ENCODE measurements around the gene LYAR.

DNA sequence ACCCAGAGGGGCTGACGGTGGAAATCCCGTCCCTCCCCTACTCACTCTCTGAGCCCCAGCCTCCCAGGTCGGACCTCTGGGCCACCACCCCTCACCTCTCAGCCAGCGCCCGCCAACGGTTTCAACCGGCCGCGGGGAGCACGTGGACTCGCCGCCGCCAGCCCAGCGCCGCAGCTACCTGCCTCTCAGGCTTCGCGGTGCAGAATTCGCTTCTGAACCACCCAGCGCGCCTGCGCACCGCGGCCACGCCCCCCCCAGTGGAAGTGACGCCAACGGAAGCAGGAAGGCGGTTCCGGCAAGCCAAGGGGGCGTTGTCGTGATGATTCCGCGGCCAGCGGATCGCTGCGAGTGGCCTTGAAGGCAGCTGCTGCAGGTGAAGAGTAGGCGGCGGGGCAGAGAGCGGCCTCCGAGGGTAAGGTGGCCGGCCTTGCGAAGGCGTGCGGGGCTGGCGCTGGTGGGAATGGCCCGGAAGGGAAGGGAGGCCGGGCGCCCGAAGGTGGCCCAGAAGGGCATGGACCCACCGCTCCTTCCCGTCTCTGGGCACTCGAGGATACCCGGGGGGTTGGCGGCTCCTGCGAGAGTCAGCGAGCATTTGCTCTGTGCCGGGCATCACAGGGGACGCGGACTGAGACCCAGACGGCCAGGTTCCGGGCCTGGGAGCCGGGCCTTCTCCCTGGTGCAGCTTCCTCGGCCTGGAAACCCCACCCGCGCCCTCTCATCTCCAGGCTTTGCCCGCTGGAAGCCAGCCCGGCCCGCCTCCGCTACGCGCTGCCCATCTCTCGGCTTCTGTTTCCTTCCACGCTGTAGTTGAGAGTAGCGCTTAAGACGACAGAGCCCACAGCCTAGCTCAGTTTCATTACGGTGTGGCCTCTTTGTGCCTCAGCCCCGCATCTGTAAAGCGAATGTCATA lies at the start of gene LYAR, which contains the start of gene ZBTB49:
- TF ChIP-seq, protein P1, sequence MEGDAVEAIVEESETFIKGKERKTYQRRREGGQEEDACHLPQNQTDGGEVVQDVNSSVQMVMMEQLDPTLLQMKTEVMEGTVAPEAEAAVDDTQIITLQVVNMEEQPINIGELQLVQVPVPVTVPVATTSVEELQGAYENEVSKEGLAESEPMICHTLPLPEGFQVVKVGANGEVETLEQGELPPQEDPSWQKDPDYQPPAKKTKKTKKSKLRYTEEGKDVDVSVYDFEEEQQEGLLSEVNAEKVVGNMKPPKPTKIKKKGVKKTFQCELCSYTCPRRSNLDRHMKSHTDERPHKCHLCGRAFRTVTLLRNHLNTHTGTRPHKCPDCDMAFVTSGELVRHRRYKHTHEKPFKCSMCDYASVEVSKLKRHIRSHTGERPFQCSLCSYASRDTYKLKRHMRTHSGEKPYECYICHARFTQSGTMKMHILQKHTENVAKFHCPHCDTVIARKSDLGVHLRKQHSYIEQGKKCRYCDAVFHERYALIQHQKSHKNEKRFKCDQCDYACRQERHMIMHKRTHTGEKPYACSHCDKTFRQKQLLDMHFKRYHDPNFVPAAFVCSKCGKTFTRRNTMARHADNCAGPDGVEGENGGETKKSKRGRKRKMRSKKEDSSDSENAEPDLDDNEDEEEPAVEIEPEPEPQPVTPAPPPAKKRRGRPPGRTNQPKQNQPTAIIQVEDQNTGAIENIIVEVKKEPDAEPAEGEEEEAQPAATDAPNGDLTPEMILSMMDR (conservative IDR thresholded peaks at IDR 0.05), result no peak
- no peak for TF ChIP-seq EZH2 (IDR thresholded peaks at IDR 0.05; ENCODE audit: low read depth)
